SK-N-SH (cell line): ENCODE measurements around the gene KCNA1. TPM values are rescaled to one million over a fixed set of nuclear protein-coding genes. Genes with fewer than 3 reads are reported as not detected.

Source experiments
- CTCF ChIA-PET: fragments of 300-600, 350-600 bp; formaldehyde crosslinking; extraction: SDS; loops from one replicate; lab custom pipeline; 2021; lab: Yijun Ruan, JAX
- POLR2A ChIA-PET: fragments of 350-600 bp; sonication (Branson Sonifier 250); formaldehyde crosslinking; extraction: SDS; loops from one replicate; lab custom pipeline; 2020; ENCODE audit warnings: antibody characterized with exemption, inconsistent platforms; lab: Yijun Ruan, JAX
- DNase-seq: peaks from one replicate; pipeline ENCODE4 v3.0.0; 2012
- H2AFZ ChIP-seq: fragments of 200-600 bp; sonication (generic); 2 replicates; pipeline ENCODE4 v1.8.1; 2016; ENCODE audit warnings: antibody characterized with exemption, mild to moderate bottlenecking, low read depth
- H3F3A ChIP-seq: fragments of 200-600 bp; sonication (generic); replicated peaks from 2 replicates; pipeline ENCODE3; 2016; ENCODE audit warnings: antibody characterized with exemption, mild to moderate bottlenecking; ENCODE audit not compliant: insufficient read depth
- H3K27ac ChIP-seq, 2 experiments: fragments of 200-500 bp in 1 of 2; fragments of 200-600 bp in 1 of 2; sonication (Bioruptor generic) in 1 of 2; sonication (generic), shearing (Covaris generic) in 1 of 2; 2 replicates each; pipeline versions ENCODE4 v1.5.1 to v1.6.1; 2014 to 2016; ENCODE audit warnings: low read depth in 2 of 2, inconsistent platforms in 1 of 2, low read length in 1 of 2, mild to moderate bottlenecking in 1 of 2, mixed read lengths in 1 of 2
- H3K27me3 ChIP-seq: fragments of 200-600 bp; sonication (generic), shearing (Covaris generic); 2 replicates; pipeline ENCODE4 v1.6.1; 2016; ENCODE audit warnings: mixed run types; ENCODE audit not compliant: insufficient read depth
- H3K36me3 ChIP-seq, 2 experiments: fragments of 200-500 bp in 1 of 2; fragments of 200-600 bp in 1 of 2; sonication (Bioruptor generic) in 1 of 2; sonication (generic) in 1 of 2; replicated peaks in 1 of 2; 2 replicates each; pipeline versions ENCODE3 to v1.5.1; 2014 to 2016; ENCODE audit warnings: low read length in 1 of 2, mild to moderate bottlenecking in 1 of 2; ENCODE audit not compliant: insufficient read depth in 2 of 2, control insufficient read depth in 1 of 2
- H3K4me1 ChIP-seq, 2 experiments: fragments of 200-500 bp in 1 of 2; fragments of 200-600 bp in 1 of 2; sonication (Bioruptor generic) in 1 of 2; sonication (generic), shearing (Covaris generic) in 1 of 2; 2 replicates each; pipeline versions ENCODE4 v1.5.1 to v1.6.1; 2014 to 2016; ENCODE audit warnings: low read depth in 1 of 2, low read length in 1 of 2, mixed run types in 1 of 2; ENCODE audit not compliant: insufficient read depth in 2 of 2, control insufficient read depth in 1 of 2
- H3K4me2 ChIP-seq: fragments of 200-600 bp; sonication (generic), shearing (Covaris generic); 2 replicates; pipeline ENCODE4 v1.6.1; 2017; ENCODE audit warnings: mixed run types
- H3K4me3 ChIP-seq, 2 experiments: fragments of 200-500 bp in 1 of 2; fragments of 200-600 bp in 1 of 2; sonication (Bioruptor generic) in 1 of 2; sonication (generic), shearing (Covaris generic) in 1 of 2; 2 replicates each; pipeline versions ENCODE4 v1.5.1 to v1.8.1; 2014 to 2016; ENCODE audit warnings: low read depth in 2 of 2, inconsistent platforms in 1 of 2, low read length in 1 of 2, mild to moderate bottlenecking in 1 of 2, mixed read lengths in 1 of 2, moderate library complexity in 1 of 2
- H3K79me2 ChIP-seq: fragments of 200-600 bp; sonication (generic); 2 replicates; pipeline ENCODE4 v1.8.1; 2017; ENCODE audit warnings: mild to moderate bottlenecking; ENCODE audit not compliant: insufficient read depth
- H3K9ac ChIP-seq: fragments of 200-600 bp; sonication (generic); 2 replicates; pipeline ENCODE4 v1.6.1; 2017; ENCODE audit warnings: mixed run types
- H3K9me2 ChIP-seq: fragments of 200-600 bp; sonication (generic); 2 replicates; pipeline ENCODE4 v1.6.1; 2017; ENCODE audit warnings: mixed run types
- H3K9me3 ChIP-seq: fragments of 200-600 bp; sonication (generic); 2 replicates; pipeline ENCODE4 v1.6.1; 2017; ENCODE audit warnings: mixed run types, mild to moderate bottlenecking, moderate library complexity
- H4K20me1 ChIP-seq: fragments of 200-600 bp; sonication (generic); 2 replicates; pipeline ENCODE4 v1.6.1; 2017; ENCODE audit warnings: mild to moderate bottlenecking, mixed run types; ENCODE audit not compliant: insufficient read depth
- ELF1 ChIP-seq: IDR thresholded peaks from 2 replicates; pipeline ENCODE4 v1.4.0; 2012
- FOSL2 ChIP-seq: IDR thresholded peaks from 2 replicates; pipeline ENCODE4 v1.4.0; 2012; ENCODE audit warnings: low read depth, mild to moderate bottlenecking, moderate library complexity, borderline replicate concordance
- FOXJ3 ChIP-seq: sonication (generic); formaldehyde crosslinking; IDR thresholded peaks from 2 replicates; pipeline ENCODE4 v1.5.1; 2020; ENCODE audit warnings: mild to moderate bottlenecking, missing genetic modification reagents
- FOXM1 ChIP-seq: IDR thresholded peaks from 2 replicates; pipeline ENCODE4 v1.4.0; 2012; ENCODE audit warnings: low read depth, mild to moderate bottlenecking
- GABPA ChIP-seq: IDR thresholded peaks from 2 replicates; pipeline ENCODE4 v1.4.0; 2012; ENCODE audit warnings: low read depth, mild to moderate bottlenecking
- JUND ChIP-seq: IDR thresholded peaks from 2 replicates; pipeline ENCODE4 v1.4.0; 2012
- MXI1 ChIP-seq: IDR thresholded peaks from 2 replicates; pipeline ENCODE4 v1.6.1; 2012; ENCODE audit warnings: mild to moderate bottlenecking, low read depth, low read length, improper control_type of control experiment
- NFIC ChIP-seq: IDR thresholded peaks from 2 replicates; pipeline ENCODE4 v1.4.0; 2012; ENCODE audit warnings: borderline replicate concordance
- POLR2AphosphoS5 ChIP-seq: IDR thresholded peaks from 2 replicates; pipeline ENCODE4 v1.6.1; 2012; ENCODE audit warnings: low read depth, low read length
- RCOR1 ChIP-seq: fragments of 150-350 bp; IDR thresholded peaks from 2 replicates; pipeline ENCODE4 v1.6.1; 2017; ENCODE audit warnings: antibody characterized with exemption, low read length
- RXRA ChIP-seq: IDR thresholded peaks from 2 replicates; pipeline ENCODE4 v1.4.0; 2012; ENCODE audit warnings: low read depth, mild to moderate bottlenecking, borderline replicate concordance
- SIN3A ChIP-seq: IDR thresholded peaks from 2 replicates; pipeline ENCODE4 v1.6.1; 2012; ENCODE audit warnings: low read depth, mild to moderate bottlenecking, low read length, moderate library complexity, borderline replicate concordance
- SMC3 ChIP-seq: IDR thresholded peaks from 2 replicates; pipeline ENCODE4 v1.6.1; 2012; ENCODE audit warnings: low read depth, low read length, improper control_type of control experiment
- YY1 ChIP-seq: IDR thresholded peaks from 2 replicates; pipeline ENCODE4 v1.4.0; 2012; ENCODE audit warnings: low read depth, mild to moderate bottlenecking
- WGBS: methylation state at CpG from one replicate; pipeline ENCODE4 v1.1.6; 2017; ENCODE audit warnings: low lambda C conversion rate; 5-methylcytosine and 5-hydroxymethylcytosine counted together
- polyA plus RNA-seq, 3 experiments: library from polyadenylated mRNA; depleted of rRNA; stranded (reverse); fragments of >200 nt; gene quantifications; 2 replicates each; pipeline ENCODE4 v1.2.3, GENCODE V29; 2012
- TF ChIP-seq, protein P1 (sequence below): IDR thresholded peaks from 2 replicates; pipeline ENCODE4; 2012
- TF ChIP-seq, protein P2 (sequence below): IDR thresholded peaks from 2 replicates; pipeline ENCODE4 v1.4.0; 2012; ENCODE audit warnings: low read depth, borderline replicate concordance
- TF ChIP-seq, protein P3 (sequence below): IDR thresholded peaks from 2 replicates; pipeline ENCODE4 v1.6.1; 2012; ENCODE audit warnings: mild to moderate bottlenecking, low read depth, low read length, moderate library complexity
- TF ChIP-seq, protein P4 (sequence below): IDR thresholded peaks from 2 replicates; pipeline ENCODE4 v1.4.0; 2012; ENCODE audit warnings: low read depth
- TF ChIP-seq, protein P5 (sequence below): IDR thresholded peaks from 2 replicates; pipeline ENCODE4 v1.4.0; 2012; ENCODE audit warnings: low read depth, borderline replicate concordance
- TF ChIP-seq, protein P6 (sequence below): fragments of 200-600 bp; sonication (generic); IDR thresholded peaks from 2 replicates; pipeline ENCODE4 v1.6.1; 2017; ENCODE audit warnings: antibody characterized with exemption, mild to moderate bottlenecking, moderate library complexity

Gene KCNA1
- polyA plus RNA-seq, 1 of the 3 experiments (the other 2 are of a cell fraction) = not detected

DNA sequence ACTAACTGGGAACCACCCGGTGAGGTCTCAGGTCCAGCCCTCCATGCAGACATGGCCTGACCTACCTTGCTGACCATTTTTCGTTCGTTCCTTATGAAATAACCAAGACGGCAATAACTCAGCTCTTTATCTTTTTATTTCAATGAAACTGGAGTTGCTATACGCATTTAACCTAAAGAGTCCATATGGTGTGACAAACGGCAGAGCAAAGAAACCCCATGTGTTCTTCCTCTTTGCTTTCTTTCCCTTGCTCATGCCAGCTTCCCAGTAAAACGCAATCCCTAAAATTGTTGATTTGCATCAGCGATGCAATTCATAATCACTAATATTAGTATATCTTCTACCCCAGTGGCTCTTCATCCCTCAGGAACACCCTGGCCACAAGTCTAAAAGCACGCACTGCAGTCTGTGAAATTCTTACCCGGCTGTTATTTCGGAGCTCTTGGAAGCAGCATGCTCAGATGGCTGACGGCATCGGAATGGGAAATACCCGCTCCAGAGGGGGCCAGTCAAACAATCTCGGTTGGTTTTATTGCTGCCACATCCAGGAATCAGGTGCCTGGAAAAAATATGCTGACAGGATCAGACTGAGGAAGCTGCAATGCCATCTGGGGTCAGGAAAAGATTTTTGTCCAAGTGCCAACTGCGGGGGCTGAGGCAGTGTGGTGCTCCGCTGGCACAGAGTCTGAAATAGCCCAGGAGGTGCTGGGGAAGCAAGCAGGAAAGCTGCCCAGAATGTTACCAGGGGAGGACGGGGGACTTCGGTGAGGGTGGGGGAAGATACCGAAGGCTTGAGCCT lies 28.2 kb upstream of the KCNA1 start (continued):
- TF ChIP-seq, protein P1, sequence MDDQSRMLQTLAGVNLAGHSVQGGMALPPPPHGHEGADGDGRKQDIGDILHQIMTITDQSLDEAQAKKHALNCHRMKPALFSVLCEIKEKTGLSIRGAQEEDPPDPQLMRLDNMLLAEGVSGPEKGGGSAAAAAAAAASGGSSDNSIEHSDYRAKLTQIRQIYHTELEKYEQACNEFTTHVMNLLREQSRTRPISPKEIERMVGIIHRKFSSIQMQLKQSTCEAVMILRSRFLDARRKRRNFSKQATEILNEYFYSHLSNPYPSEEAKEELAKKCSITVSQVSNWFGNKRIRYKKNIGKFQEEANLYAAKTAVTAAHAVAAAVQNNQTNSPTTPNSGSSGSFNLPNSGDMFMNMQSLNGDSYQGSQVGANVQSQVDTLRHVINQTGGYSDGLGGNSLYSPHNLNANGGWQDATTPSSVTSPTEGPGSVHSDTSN = no peak
- TF ChIP-seq MXI1 = no peak
- TF ChIP-seq, protein P2, sequence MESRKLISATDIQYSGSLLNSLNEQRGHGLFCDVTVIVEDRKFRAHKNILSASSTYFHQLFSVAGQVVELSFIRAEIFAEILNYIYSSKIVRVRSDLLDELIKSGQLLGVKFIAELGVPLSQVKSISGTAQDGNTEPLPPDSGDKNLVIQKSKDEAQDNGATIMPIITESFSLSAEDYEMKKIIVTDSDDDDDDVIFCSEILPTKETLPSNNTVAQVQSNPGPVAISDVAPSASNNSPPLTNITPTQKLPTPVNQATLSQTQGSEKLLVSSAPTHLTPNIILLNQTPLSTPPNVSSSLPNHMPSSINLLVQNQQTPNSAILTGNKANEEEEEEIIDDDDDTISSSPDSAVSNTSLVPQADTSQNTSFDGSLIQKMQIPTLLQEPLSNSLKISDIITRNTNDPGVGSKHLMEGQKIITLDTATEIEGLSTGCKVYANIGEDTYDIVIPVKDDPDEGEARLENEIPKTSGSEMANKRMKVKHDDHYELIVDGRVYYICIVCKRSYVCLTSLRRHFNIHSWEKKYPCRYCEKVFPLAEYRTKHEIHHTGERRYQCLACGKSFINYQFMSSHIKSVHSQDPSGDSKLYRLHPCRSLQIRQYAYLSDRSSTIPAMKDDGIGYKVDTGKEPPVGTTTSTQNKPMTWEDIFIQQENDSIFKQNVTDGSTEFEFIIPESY = no peak
- TF ChIP-seq SIN3A = no peak
- TF ChIP-seq YY1 = no peak
- TF ChIP-seq JUND = no peak
- TF ChIP-seq, protein P3, sequence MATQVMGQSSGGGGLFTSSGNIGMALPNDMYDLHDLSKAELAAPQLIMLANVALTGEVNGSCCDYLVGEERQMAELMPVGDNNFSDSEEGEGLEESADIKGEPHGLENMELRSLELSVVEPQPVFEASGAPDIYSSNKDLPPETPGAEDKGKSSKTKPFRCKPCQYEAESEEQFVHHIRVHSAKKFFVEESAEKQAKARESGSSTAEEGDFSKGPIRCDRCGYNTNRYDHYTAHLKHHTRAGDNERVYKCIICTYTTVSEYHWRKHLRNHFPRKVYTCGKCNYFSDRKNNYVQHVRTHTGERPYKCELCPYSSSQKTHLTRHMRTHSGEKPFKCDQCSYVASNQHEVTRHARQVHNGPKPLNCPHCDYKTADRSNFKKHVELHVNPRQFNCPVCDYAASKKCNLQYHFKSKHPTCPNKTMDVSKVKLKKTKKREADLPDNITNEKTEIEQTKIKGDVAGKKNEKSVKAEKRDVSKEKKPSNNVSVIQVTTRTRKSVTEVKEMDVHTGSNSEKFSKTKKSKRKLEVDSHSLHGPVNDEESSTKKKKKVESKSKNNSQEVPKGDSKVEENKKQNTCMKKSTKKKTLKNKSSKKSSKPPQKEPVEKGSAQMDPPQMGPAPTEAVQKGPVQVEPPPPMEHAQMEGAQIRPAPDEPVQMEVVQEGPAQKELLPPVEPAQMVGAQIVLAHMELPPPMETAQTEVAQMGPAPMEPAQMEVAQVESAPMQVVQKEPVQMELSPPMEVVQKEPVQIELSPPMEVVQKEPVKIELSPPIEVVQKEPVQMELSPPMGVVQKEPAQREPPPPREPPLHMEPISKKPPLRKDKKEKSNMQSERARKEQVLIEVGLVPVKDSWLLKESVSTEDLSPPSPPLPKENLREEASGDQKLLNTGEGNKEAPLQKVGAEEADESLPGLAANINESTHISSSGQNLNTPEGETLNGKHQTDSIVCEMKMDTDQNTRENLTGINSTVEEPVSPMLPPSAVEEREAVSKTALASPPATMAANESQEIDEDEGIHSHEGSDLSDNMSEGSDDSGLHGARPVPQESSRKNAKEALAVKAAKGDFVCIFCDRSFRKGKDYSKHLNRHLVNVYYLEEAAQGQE = no peak
- no peak for TF ChIP-seq NFIC
- TF ChIP-seq, protein P4, sequence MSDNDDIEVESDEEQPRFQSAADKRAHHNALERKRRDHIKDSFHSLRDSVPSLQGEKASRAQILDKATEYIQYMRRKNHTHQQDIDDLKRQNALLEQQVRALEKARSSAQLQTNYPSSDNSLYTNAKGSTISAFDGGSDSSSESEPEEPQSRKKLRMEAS = no peak
- TF ChIP-seq SMC3 = no peak
- no peak for TF ChIP-seq FOXJ3 (CRISPR knock-in tag)
- TF ChIP-seq, all 33 proteins: peak for 0

DNA sequence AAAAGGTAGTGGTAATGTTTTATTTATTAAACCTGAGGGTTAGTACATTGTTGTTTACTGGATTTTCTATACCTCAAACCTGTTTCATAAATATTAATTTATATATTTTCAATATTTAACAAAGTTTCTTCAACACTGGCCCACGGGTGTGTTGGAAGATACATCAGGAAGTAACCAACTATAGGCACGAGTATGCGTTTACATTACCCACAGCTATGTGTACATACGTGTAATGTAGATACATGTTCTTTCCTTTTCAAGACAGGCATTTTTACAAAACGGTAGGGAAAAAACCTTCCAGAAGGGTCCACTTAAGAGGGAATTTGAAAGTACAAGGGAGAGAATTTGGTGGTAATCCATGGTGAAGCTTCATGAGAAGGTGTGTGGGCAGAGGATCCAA lies 17.8 kb upstream of the KCNA1 start:
- H3F3A ChIP-seq = no peaks in the 10 kb centered on the region
- POLR2A ChIA-PET = no interaction called here
- no peaks in the 10 kb centered on the region for H3K4me1 ChIP-seq
- DNase-seq = no peak
- H4K20me1 ChIP-seq = no peaks in the 10 kb centered on the region
- CTCF ChIA-PET = interaction anchor here (2.6 kb wide), 1 partner anchor 34 kb away, joined by 6 read pairs; no protein-coding TSS in a partner anchor
- no peaks in the 10 kb centered on the region for H3K36me3 ChIP-seq
- H3K79me2 ChIP-seq = no peaks in the 10 kb centered on the region
- H3K27me3 ChIP-seq = peaks cover 53% of the 10 kb centered on the region
- H3K9me3 ChIP-seq = no peaks in the 10 kb centered on the region
- 0% methylated on average over 5 of the region's 5 CpGs for WGBS
- H2AFZ ChIP-seq = no peak overlapping the region
- no peak overlapping the region for H3K27ac ChIP-seq
- H3K9me2 ChIP-seq = no peaks in the 10 kb centered on the region
- no peak overlapping the region for H3K9ac ChIP-seq
- H3K4me3 ChIP-seq = no peak overlapping the region
- no peak overlapping the region for H3K4me2 ChIP-seq
- TF ChIP-seq, protein P5, sequence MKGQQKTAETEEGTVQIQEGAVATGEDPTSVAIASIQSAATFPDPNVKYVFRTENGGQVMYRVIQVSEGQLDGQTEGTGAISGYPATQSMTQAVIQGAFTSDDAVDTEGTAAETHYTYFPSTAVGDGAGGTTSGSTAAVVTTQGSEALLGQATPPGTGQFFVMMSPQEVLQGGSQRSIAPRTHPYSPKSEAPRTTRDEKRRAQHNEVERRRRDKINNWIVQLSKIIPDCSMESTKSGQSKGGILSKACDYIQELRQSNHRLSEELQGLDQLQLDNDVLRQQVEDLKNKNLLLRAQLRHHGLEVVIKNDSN = no peak
- TF ChIP-seq RXRA (no peak), GABPA (no peak), POLR2AphosphoS5 (no peak), RCOR1 (no peak), FOSL2 (no peak), SIN3A (no peak), NFIC (no peak), ELF1 (no peak), FOXJ3 (CRISPR knock-in tag) (no peak), FOXM1 (no peak)
- TF ChIP-seq, protein P1 = no peak
- TF ChIP-seq, protein P6, sequence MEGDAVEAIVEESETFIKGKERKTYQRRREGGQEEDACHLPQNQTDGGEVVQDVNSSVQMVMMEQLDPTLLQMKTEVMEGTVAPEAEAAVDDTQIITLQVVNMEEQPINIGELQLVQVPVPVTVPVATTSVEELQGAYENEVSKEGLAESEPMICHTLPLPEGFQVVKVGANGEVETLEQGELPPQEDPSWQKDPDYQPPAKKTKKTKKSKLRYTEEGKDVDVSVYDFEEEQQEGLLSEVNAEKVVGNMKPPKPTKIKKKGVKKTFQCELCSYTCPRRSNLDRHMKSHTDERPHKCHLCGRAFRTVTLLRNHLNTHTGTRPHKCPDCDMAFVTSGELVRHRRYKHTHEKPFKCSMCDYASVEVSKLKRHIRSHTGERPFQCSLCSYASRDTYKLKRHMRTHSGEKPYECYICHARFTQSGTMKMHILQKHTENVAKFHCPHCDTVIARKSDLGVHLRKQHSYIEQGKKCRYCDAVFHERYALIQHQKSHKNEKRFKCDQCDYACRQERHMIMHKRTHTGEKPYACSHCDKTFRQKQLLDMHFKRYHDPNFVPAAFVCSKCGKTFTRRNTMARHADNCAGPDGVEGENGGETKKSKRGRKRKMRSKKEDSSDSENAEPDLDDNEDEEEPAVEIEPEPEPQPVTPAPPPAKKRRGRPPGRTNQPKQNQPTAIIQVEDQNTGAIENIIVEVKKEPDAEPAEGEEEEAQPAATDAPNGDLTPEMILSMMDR = no peak
